ENCODE results near the gene DEPDC5.

The DEPDC5 gene

DNA sequence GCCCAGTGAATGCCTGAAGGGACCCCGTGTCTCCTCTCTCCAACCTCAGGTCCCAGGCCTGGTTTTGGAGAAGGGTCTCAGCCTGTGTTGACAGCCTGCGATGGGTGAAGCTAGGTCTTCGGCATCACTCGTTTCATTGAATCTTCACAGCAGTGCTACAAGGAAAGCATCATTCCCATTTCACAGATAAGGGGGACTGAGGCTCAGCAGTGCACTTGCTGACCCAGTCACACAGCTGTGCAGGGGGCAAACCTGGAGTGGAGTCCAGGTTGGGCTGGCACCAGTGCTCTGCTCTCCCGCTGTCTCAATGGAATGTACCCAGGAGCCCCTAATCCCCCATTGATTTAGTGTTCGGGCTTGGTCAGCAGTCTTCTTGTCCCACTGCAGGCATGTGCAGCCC is 179.6 kb downstream of the DEPDC5 start:
- TF ChIP-seq CTCF (IDR thresholded peaks at IDR 0.05; ENCODE audit: borderline replicate concordance, insufficient read depth, low read depth, low read length) = no peak
- H3K4me3 ChIP-seq (ENCODE audit: low read depth, low read length) = no peak overlapping the region

- H3K4me3 ChIP-seq (ENCODE audit: low read depth, low read length) = no peak overlapping the region
- no peak for TF ChIP-seq CTCF (IDR thresholded peaks at IDR 0.05; ENCODE audit: borderline replicate concordance, insufficient read depth, low read depth, low read length)
These were observed 180.1 kb downstream of the DEPDC5 start for GRCh38 chr22:31933816-31934482.

- no peak overlapping the region for H3K4me3 ChIP-seq (ENCODE audit: low read depth, low read length)
- no peak for TF ChIP-seq CTCF (IDR thresholded peaks at IDR 0.05; ENCODE audit: borderline replicate concordance, insufficient read depth, low read depth, low read length)
These were observed 182.3 kb downstream of the DEPDC5 start for GRCh38 chr22:31935961-31936635.

DNA sequence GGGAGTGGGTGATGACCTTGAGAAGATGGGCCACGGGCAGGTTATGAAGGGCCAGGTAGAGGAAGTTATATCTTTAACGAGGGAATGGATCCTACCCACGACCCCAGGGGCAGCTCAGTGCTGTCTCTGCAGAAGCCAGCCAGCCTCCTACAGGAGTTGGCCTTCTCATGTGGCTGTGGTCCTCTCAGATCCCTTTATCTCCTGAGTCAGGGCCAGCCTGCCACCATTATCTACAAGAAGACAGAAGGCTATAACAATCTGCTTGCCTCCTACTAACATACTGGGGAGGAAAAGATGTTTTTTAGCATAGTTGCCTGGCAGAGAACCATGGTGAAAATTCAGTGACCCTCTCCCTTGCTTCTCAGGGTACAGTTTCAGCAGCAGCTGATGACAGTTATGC is 183.5 kb downstream of the DEPDC5 start:
- no peak overlapping the region for H3K4me3 ChIP-seq (ENCODE audit: low read depth, low read length)
- no peak for TF ChIP-seq CTCF (IDR thresholded peaks at IDR 0.05; ENCODE audit: borderline replicate concordance, insufficient read depth, low read depth, low read length)

- no peak overlapping the region for H3K4me3 ChIP-seq (ENCODE audit: low read depth, low read length)
- no peak for TF ChIP-seq CTCF (IDR thresholded peaks at IDR 0.05; ENCODE audit: borderline replicate concordance, insufficient read depth, low read depth, low read length)
These were observed 184.5 kb downstream of the DEPDC5 start for GRCh38 chr22:31938296-31938695.

GRCh38 chr22:31940506-31940905 is 186.7 kb downstream of the DEPDC5 start:
- TF ChIP-seq CTCF (IDR thresholded peaks at IDR 0.05; ENCODE audit: borderline replicate concordance, insufficient read depth, low read depth, low read length) = no peak
- no peak overlapping the region for H3K4me3 ChIP-seq (ENCODE audit: low read depth, low read length)

DNA sequence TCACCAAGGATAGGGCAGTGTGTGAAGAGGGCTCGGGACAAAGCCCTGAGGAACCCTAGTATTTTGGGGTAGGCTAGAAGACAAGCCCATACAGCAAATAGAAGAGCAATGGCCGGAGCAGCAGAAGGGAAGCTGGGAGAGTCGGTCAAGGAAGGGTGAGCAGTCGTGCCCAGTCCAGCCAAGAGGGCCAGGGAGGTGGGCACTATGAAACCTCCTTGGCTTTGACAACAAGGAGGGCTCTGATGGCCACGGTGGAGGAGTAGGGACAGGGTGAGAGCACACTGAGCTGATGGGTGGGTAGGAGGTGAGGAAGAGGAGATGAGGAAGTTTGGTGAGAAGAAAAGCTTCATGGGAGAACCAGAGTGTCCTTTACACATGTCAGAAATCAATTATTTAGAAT is 188.3 kb downstream of the DEPDC5 start:
- H3K4me3 ChIP-seq (ENCODE audit: low read depth, low read length) = no peak overlapping the region
- no peak for TF ChIP-seq CTCF (IDR thresholded peaks at IDR 0.05; ENCODE audit: borderline replicate concordance, insufficient read depth, low read depth, low read length)

Measured in GM12875 (cell line).